PC-9 (cell line): ENCODE data around the gene NRP1.

Source experiments
- CTCF ChIP-seq: fragments of 200-600 bp; sonication (generic); conservative IDR thresholded peaks from 2 replicates; pipeline ENCODE4 v1.6.1; 2017; ENCODE audit warnings: mixed run types, antibody characterized with exemption, mild to moderate bottlenecking, moderate library complexity
- EZH2 ChIP-seq: fragments of 200-600 bp; sonication (generic); IDR thresholded peaks from 2 replicates; pipeline ENCODE4 v1.8.0; 2017; ENCODE audit warnings: antibody characterized with exemption, low read depth

GRCh38 chr10:33337326-33337957, 3.0 kb upstream of the NRP1 start:
- TF ChIP-seq CTCF (no peak), EZH2 (no peak)
